NOMO-1 (cell line): ENCODE data around the gene LUZP2.

Experiments
- DNase-seq, 2 experiments: peaks; one replicate each; lab custom pipeline; 2025; ENCODE audit not compliant: unreplicated experiment in 2 of 2; lab: John Stamatoyannopoulos, UW

The LUZP2 gene

DNA sequence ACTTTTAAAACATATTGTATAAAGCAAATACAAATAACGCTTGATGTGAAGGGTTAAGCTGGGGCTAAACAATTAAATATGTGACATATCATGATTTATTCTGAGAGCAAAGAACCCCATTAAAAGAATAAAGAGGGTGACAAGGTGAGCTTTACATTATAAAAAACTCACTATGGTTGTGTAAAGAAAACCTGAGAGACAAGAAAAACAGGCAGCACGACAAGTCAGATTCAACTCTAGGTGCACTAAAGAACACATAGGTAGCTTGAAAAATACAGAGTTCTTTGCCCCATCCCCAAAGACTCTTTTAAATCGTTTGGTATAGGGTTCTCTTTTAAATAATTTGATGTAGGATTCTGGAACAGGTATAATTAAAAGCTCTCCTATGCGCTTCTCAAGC is 63.5 kb downstream of the LUZP2 start:
- no peak for DNase-seq

DNA sequence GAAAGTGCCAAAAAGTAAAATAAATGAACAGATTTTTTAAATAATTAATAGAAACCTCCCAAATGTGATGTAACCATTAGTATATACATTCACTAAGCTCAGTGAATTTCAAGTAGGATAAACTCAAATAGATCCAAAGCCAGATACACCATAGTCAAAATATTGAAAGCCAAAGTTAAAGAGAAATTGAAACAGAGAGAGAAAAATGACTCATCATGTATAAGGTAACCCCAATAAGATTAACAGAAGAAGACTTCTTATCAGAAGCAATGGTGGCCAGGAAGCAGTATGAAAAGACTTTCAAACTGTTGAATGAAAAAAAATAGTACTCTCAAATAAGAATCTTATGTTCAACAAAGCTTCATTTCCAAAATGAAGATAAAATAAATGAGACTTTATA is 70.5 kb downstream of the LUZP2 start:
- no peak for DNase-seq

DNA sequence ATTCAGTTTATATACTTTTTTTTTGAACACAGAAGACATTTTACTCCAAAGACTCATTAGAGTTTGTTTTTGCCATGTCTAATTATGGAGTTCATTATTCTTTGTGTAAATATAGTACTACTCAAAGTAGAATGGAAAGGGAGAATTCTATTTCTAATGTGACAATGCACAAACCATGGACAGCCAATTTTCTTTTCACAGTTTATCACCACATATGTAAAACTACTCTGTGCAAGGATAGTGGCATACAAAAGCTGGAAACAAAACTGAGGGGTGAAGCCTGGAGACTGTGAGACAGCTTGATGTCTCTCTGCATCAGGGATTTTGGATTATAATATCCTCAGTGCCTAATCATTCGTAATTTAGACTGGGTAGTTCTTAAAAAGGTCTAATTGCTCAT is 75.5 kb downstream of the LUZP2 start:
- no peak for DNase-seq

DNA sequence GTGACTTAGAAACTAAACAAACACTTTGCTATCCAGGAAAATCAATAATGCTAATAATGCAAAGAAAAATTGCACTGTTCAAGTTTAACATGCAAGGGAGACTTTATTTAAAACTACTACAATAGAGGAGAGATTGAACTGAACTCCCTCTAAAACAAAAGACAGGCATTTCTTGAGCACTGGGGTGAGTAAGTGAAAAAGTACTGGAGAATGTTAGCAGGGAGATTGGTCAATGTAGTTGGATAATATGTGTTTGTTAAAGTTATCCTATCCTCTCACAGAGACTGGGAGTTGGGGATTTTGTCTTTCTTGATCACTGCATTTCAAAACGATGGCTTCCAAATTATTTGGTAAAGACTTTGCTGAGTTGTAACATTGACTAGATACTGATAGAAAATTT is 77.6 kb downstream of the LUZP2 start:
- DNase-seq = no peak

DNA sequence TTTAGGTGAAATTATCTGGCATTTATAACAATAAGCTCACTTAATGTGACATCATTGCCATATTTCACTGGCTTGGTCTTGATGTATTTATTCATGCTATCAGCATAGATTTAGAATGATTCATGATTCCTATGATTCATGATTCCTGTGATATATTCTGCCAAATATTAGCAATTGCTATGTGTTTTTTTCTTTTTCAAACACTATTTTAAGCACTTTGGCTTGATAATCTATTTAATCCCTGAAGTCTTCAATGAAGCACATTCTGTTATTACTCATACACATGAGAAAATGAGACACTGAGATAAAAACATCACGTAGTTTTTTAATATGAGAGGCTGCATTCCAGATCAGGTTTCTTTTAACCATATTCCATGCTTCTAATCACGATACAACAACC is 78.5 kb downstream of the LUZP2 start:
- no peak for DNase-seq

DNA sequence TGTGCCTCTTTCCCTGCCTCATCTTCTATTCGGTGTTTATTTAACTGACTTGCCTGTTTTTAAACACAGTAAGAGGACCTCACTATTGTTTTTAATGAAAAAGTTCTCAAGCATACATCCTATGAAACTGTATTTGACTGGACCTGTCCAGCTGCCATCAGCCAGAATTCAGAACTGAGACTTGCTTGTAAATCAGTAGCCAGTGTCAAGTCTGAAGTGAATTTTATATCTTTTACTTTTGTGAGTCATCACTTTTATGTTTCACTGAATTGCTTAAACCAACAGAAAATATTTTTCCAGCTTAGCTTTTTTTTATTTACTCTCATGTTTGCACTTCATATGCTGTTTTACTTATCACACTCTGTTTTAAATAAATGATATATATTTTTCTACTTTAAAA is 88.3 kb downstream of the LUZP2 start:
- no peak for DNase-seq

DNA sequence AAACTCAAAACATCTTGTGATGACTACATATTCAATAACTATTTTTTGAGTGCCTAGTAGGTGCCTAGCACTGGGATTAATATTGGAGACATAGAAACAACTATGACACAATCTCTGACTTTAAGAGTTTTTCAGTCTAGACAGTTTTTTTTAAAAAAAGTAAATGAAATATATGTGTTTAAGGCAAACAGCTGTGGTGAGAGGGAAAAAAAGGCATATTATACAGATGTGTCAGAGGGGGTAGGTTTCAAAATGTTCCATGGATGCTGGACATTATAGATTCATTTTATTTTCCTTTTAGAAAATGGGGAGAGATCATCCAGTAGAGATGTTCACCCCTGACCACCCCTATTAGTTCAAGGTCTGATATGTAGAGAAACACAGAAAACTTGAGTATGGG is 90.8 kb downstream of the LUZP2 start:
- DNase-seq = no peak

DNA sequence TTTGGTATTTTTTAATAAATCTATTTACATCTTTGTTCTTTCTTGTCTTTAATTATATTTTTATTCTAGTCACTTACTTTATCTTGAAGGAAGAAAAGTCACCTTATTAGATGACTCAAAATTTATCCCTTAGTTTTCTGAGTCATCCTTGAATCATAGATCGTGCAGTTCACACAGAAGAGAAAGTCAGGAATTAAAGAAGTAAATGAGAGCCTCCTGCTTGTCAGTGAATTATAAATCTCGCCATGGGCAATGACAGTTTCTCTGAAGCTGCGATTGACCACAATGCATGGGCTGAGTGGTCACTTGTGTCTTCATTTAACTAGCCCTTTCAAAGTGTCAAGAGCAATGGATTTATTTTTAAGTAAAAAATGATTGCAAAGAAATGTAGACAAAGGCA is 91.2 kb downstream of the LUZP2 start:
- no peak for DNase-seq

DNA sequence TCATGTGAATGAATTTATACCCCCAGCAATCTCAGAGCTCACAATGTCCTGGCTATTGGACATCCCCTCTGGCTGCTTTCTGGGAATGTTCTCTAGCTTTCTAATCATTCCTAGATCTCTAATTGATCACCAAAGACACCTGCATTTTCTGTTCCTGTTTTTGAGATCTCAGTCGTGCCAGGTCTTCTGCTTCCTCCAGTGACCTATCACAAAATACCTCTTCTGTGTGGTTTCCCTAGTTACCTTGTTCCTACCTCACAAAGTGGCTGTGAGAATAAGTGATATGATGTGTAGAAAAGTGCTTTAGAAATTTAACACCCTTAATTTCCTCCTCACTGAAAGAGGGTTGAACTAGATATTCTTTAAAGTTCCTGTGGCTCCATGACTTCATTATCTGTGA is 92.2 kb downstream of the LUZP2 start:
- no peak for DNase-seq

DNA sequence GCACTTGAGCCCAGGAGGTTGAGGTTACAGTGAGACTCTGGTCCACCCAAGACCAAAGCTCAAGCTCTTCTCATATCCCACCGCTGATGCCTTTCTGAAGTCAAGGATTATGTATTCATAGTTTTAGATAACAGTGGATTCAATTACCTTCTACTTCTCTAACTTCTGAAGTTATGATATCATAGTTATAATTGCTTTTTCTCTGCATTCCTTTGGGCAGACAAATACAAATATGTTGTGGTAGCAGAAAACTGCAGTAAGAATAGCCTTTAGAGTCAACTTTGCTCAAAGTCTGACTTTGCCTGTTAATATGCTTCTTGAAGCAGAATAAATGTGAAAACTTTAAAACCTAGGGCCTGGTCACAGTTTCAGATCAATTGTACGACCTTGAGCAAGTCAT is 94.4 kb downstream of the LUZP2 start:
- no peak for DNase-seq

DNA sequence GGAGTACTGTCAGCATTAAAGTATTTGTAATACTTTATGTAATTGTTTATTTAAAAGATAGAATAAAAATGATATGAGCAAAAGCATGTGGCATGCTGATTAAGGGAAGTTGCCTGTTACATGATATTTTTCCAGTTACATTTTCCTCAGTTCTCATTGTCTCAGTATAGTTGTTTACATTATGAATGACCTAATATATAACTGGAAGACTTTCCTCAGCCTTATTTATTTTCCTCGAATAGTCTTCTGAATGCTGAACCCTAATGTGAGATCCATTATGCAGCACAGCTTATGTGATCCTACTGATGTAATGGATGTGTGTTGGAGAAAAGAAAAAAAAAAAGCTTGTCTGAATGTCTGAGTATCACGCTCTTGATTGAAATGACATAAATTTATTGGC is 95.5 kb downstream of the LUZP2 start:
- DNase-seq = no peak

DNA sequence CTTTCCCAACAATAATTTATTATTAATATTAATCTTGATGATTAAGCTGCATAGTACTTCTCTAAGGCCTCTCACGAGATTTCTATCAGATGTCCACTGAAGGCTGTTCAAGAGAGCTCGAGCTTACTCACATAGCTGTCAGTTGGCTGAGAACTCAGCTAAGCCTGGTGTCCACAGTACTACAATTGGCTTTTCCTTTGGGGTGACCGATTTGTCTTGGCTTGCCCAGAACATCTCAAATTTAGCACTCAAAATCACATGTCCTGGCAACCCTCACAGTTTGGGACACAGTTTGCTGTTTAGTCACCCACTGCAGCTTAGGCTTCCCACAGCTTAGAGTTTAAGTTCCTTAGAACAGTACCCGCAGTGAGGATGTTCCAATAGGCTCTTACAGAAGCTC is 96.5 kb downstream of the LUZP2 start:
- no peak for DNase-seq

DNA sequence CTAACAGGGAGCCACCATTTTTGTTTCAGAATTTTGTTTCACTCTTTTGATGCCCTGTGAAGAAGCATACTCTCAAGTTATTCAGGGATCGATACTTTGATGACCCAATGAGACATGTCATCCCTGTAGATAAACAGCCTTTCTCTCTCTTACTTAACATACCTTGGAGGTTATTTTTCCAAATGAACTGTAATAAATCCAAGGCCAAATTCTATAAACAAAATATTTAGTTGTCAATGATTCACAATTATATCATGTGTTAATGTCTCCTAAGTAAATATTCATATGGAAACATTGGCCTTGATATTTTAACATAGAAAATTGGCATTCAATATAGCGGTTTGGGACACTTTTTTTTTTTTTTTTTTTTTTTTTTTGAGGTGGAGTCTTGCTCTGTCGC is 97.5 kb downstream of the LUZP2 start:
- DNase-seq = no peak

DNA sequence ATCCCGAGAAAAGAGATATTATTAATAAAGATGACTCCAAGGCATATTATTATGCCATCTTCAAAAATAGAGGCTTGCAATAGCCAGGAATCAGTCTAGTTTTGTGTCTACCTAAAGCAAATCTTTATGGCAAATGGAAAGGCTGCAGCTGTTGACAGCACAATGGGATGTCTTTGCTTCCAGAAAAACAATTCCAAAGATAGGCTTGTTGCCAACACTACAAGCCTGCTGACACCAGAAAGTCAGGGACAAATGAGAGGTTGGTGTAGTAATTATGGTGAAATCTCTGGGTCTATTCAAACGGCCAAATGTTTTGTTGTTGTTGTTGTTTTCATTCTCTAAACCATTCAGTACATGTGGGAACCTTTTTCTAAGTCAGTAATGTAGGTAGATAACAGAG is 101.8 kb downstream of the LUZP2 start:
- DNase-seq = no peak

DNA sequence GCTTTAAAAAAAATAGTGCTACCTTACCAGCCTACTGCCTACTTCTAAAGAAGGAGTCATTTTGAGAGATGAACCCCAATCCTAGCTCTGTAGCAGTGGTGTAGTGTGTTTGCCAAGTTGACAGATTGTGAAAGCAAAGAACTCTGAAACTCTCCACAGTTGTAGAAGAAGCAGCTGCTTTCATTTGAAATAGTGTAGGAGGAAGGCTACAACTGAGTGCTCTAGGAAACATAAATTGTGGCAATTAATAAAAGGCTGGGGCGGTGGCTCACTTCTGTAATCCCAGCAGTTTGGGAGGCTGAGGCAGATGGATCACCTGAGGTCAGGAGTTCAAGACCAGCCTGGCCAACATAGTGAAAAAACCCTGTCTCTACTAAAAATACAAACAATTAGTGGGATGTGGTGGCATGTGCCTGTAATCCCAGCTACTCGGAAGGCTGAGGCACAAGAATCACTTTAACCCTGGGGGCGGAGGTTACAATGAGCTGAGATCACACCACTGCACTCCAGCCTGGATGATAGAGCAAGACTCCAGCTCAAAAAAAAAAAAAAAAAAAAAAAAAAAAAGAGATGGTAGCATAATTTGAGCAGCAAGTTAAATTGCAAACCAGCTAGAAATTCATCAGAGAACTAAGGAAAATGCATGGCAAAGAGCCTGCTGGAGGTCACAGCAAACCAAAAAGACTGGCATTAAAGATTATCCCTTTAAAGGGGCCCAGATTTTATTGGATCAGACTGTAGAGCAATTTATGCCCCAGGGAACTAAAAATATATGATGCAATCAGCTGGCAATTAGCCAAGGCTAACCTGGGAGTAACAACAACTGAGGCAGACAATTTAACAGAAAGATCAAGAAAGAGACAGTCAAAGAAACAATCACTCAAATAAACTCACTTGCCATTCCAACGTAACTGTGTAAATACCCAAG is 112.6 kb downstream of the LUZP2 start:
- no peak for DNase-seq

DNA sequence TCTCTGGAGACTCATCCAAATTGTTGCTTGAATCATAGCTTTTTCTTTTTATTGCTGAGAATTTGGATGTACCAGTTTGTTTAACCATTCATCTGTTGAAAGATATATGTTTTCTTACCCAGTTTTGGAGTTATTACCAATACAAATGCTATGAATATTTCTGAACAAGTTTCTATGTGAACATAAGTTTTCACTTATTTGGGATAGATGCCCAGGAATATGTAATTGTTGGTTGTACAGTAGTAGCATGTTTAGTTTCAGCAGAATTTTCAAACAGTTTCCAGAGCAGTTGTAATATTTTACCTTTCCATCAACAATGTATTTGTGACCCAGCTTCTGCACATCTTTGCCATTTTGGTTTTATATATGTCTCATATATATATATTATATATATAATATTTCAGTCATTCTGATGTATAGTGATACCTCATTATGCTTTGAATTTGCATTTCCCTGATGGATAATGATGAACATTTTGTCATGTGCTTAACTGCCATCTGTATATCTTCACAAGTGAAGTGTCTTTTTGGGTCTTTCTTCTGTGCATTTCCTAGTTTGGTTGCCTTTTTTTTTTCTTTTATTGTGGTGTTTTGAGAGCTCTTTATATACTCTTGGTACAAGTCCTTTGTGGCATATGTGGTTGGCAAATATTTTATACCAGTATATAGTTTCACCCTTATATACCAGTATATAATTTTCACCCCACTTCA is 118.8 kb downstream of the LUZP2 start:
- no peak for DNase-seq

DNA sequence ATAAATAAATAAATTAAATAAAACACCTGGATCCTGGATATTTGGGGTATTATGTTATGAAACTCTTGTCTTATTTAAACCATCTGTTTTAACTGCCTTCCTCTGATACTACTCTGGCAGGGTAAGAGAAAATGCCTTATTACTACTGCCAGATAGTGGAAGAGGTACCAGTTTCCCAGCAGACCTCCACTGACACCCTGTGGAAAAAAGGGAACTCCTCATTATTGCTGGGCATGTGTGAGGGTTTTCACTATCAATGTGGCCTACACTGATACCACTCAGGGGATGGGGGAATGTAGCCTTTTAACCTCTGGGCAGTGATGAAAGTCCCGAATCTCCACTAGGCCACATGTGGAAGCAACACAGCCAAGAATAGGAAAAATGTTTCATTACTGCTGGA is 121.0 kb downstream of the LUZP2 start:
- no peak for DNase-seq

DNA sequence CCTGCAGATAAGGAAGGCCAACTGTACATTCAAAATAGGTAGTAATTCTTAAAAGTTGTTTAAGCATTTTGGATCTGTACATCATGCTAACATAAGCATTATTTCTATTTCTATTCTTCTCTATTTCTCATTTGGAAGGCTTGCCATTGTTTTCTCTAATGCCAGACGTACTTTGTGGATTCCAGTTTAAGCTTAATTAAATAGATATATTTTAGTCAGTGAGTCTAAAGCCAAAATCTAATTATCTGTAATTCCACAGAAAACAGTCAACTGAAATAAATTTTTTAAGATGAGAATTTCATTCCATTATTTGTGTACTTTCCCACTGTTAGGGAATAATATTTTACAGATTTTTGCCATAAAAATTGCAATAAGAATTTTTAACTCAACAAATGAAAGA is 123.0 kb downstream of the LUZP2 start:
- DNase-seq = no peak

DNA sequence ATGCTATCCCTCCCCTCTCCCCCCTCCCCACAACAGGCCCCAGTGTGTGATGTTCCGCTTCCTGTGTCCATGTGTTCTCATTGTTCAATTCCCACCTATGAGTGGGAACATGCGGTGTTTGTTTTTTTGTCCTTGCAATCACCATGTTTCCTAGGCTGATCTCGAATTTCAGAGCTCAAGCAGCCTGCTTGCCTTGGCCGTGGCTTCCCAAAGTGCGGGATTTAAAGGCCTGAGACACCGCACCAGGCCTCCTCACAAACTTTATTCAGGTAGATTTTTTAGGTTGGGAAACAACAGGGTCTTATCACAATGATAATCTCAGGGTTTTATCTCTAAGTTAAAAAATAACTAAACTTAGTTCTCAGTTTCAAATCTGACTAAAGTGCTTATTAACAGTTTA is 125.4 kb downstream of the LUZP2 start:
- no peak for DNase-seq

DNA sequence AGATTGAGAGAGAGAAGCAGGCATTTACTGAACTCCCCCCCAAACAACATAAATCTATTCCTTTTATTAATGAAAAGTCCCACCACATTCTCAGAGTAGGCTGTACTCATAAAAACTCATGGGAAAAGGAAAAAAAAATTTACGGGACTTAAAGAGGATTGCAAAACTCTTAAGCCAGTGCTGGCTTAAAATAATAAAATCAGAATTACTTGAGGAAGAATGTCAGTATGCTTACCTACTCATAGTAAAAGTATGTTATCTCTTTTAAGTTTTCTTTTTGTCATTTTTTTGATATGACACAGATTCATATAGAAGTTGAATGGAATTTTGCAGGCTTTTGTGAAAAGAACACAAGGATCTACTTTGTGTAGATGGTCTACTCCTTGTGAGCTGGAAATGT is 126.3 kb downstream of the LUZP2 start:
- no peak for DNase-seq

DNA sequence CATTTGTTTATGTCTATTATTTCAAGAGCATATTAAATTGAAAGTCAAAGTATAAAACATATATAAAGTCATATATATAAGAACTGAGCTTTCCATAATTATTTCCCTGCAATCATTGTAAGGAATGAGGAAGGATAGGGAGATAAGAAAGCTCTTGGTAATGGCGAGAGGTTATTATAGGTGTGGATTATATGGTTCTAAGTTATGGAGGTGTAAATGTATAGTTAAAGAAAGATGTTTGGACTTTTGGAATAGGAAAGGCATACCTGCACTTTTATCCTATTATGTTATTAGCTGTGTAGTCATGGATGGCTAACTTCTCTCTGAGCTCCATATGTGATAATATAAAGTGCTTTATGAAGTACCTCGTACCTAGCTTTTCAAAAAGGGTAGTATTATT is 127.6 kb downstream of the LUZP2 start:
- no peak for DNase-seq

DNA sequence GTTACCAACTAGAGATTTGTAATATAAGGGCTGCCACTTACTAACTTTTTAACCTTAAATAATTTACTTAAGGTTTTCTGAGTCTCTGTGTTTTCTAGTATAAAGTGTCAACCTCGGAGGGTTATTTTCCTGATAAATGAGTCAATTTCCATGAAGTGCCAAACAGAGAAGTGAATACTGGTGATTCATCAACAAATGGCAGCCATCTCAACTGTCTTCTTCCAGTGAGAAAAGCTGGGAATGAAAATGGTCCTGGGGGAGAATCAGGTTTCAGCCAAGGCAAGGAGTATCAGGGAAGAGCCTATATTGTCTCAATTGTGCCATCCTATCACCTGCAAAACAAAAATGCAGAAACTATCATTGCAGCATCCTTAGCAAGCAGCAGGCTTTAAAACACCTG is 129.1 kb downstream of the LUZP2 start:
- no peak for DNase-seq
